ENCODE measurements around the gene IGFLR1. TPM values are rescaled to one million over a fixed set of nuclear protein-coding genes. Genes with fewer than 3 reads are reported as not detected.

The IGFLR1 gene
- polyA plus RNA-seq, 1 donor from 2014 or later: 4.6 TPM

GRCh38 chr19:35740423-35741202 is 1.6 kb downstream of the IGFLR1 start:
- H3K79me2 ChIP-seq (replicated peaks; ENCODE audit: insufficient read depth, low read length): peaks cover under 1% of the 10 kb centered on the region
- no peaks in the 10 kb centered on the region for H3K9me3 ChIP-seq (ENCODE audit: low read length)
- H3K36me3 ChIP-seq (ENCODE audit: insufficient read depth, low read length): no peaks in the 10 kb centered on the region
- peak overlapping the region; percentile 29 for H2AFZ ChIP-seq (ENCODE audit: low read depth, low read length)
- H3K9me2 ChIP-seq (ENCODE audit: insufficient read depth, low read length): no peaks in the 10 kb centered on the region
- H3F3A ChIP-seq (ENCODE audit: insufficient read depth, low read length, poor library complexity, severe bottlenecking): no peaks in the 10 kb centered on the region
- H3K27ac ChIP-seq (ENCODE audit: low read length): peak overlapping the region; percentile 72
- peak; percentile 82 for TF ChIP-seq MXI1 (conservative IDR thresholded peaks at IDR 0.05; ENCODE audit: poor library complexity, severe bottlenecking)
- TF ChIP-seq EZH2 (IDR thresholded peaks at IDR 0.05; ENCODE audit: borderline replicate concordance, insufficient read depth, low read length, poor library complexity, severe bottlenecking): no peak
- peak; percentile 72 for TF ChIP-seq CTCF (IDR thresholded peaks at IDR 0.05; ENCODE audit: poor library complexity, severe bottlenecking)
- TF ChIP-seq EP300 (conservative IDR thresholded peaks at IDR 0.05; ENCODE audit: poor library complexity, severe bottlenecking): peak; percentile 15
- TF ChIP-seq TAF1 (IDR thresholded peaks at IDR 0.05; ENCODE audit: low read depth): peak; percentile 73
- TF ChIP-seq SMC3 (conservative IDR thresholded peaks at IDR 0.05; ENCODE audit: poor library complexity): peak; percentile 53
- TF ChIP-seq POLR2AphosphoS5 (IDR thresholded peaks at IDR 0.05): peak; percentile 81
- TF ChIP-seq RAD21 (conservative IDR thresholded peaks at IDR 0.05): peak; percentile 32
- TF ChIP-seq REST (IDR thresholded peaks at IDR 0.05; ENCODE audit: borderline replicate concordance): no peak
- H3K4me3 ChIP-seq (ENCODE audit: low read length): peak overlapping the region; percentile 69
- H3K9ac ChIP-seq (ENCODE audit: low read length): peak overlapping the region; percentile 67
- no peaks in the 10 kb centered on the region for H4K20me1 ChIP-seq (ENCODE audit: insufficient read depth)
- H3K27me3 ChIP-seq (ENCODE audit: insufficient read depth, low read depth, low read length): no peaks in the 10 kb centered on the region
- peak overlapping the region; percentile 84 for H3K4me2 ChIP-seq (ENCODE audit: low read length)

- peak overlapping the region; percentile 42 for H3K9ac ChIP-seq (ENCODE audit: low read length)
- peak overlapping the region; percentile 68 for H3K4me2 ChIP-seq (ENCODE audit: low read length)
- H3K9me2 ChIP-seq (ENCODE audit: insufficient read depth, low read length): no peaks in the 10 kb centered on the region
- H2AFZ ChIP-seq (ENCODE audit: low read depth, low read length): no peak overlapping the region
- no peaks in the 10 kb centered on the region for H3K9me3 ChIP-seq (ENCODE audit: low read length)
- no peaks in the 10 kb centered on the region for H3K36me3 ChIP-seq (ENCODE audit: insufficient read depth, low read length)
- TF ChIP-seq CTCF (IDR thresholded peaks at IDR 0.05; ENCODE audit: poor library complexity, severe bottlenecking) (no peak), RAD21 (conservative IDR thresholded peaks at IDR 0.05) (no peak)
- no peaks in the 10 kb centered on the region for H3K27me3 ChIP-seq (ENCODE audit: insufficient read depth, low read depth, low read length)
- no peaks in the 10 kb centered on the region for H3K79me2 ChIP-seq (replicated peaks; ENCODE audit: insufficient read depth, low read length)
- no peaks in the 10 kb centered on the region for H3F3A ChIP-seq (ENCODE audit: insufficient read depth, low read length, poor library complexity, severe bottlenecking)
- no peaks in the 10 kb centered on the region for H4K20me1 ChIP-seq (ENCODE audit: insufficient read depth)
- no peak overlapping the region for H3K27ac ChIP-seq (ENCODE audit: low read length)
- peak overlapping the region; percentile 69 for H3K4me3 ChIP-seq (ENCODE audit: low read length)
Measured at GRCh38 chr19:35740108-35740422, 2.2 kb downstream of the IGFLR1 start.
